Epithelial cell of esophagus (primary cell): ENCODE results near the gene TNP2.

Experiments used
- DNase-seq: peaks from one replicate; pipeline ENCODE4 v3.0.0; 2010; ENCODE audit warnings: low read depth
- H3K4me3 ChIP-seq: 2 replicates; pipeline ENCODE4 v1.5.1; 2011; ENCODE audit warnings: mild to moderate bottlenecking, low read length, control low read depth
- TF ChIP-seq, protein P1 (sequence below): IDR thresholded peaks from 2 replicates; pipeline ENCODE4 v1.5.1; 2011; ENCODE audit warnings: low read depth, mild to moderate bottlenecking, low read length, control low read depth, inconsistent platforms; ENCODE audit not compliant: insufficient read depth; ENCODE audit errors: missing control alignments

TNP2 gene

DNA sequence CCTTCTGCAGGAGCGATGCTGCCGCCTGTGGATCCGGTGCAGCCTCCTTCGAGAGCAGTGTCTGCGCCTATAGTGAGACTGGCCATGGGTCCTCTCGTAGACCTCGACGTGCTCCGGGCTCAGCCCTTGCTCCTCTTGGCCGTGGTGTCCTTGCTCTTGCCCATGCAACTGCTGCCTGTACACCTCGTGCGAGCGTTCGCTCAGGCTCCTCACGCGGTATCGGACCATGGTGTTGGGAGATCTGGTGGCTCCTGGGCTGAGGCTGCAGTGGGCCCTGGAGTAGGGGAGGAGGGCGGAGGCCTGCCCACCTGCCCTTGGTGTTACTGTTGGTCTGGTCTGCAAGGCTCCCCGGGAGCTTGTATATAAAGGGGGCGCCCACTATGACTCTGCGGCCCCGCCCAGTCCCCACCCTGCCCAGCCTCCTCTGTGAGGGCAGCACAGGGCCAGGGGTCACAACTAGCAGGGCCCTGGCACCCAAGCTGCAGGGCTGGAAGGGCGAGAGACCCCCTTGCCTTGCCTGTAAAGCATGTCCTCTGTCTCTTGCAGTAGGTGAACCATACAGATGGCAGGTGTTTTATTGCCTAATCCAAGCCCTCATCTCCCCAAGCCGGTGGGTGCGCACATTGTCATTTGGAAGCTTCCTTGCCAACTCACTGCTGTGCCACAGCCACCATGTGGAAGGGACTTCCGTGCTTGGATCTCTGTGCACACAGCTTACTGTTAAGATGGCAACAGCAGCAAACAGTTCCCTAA lies 7.2 kb upstream of the TNP2 start, which contains the start of gene PRM2:
TSS of gene PRM2 (minus strand) at position 338 of the 753 bp plus-strand sequence. CDS start at position 228, 110 bp downstream.
- DNase-seq: no peak
- TF ChIP-seq, protein P1, sequence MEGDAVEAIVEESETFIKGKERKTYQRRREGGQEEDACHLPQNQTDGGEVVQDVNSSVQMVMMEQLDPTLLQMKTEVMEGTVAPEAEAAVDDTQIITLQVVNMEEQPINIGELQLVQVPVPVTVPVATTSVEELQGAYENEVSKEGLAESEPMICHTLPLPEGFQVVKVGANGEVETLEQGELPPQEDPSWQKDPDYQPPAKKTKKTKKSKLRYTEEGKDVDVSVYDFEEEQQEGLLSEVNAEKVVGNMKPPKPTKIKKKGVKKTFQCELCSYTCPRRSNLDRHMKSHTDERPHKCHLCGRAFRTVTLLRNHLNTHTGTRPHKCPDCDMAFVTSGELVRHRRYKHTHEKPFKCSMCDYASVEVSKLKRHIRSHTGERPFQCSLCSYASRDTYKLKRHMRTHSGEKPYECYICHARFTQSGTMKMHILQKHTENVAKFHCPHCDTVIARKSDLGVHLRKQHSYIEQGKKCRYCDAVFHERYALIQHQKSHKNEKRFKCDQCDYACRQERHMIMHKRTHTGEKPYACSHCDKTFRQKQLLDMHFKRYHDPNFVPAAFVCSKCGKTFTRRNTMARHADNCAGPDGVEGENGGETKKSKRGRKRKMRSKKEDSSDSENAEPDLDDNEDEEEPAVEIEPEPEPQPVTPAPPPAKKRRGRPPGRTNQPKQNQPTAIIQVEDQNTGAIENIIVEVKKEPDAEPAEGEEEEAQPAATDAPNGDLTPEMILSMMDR: no peak
- no peak within 1 kb of the TSS for H3K4me3 ChIP-seq

DNA sequence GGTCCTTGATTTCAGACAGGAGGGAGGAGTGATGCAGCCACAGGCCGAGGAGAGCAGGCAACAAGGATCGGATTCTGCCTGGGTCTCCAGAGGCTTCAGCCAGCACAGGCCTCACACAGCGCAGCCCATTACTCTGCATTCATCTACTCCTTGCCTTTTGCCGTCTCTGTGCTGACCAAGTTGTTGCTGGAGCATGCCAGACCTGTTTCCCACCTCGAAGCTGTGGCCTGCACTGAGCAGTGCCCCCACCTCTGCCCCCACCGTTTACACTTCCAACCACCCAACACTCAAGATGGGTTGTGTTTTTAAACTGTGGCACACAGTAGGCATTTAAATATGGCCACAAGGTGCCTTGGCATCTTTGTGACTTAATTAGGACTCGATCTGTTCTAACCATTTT lies 5.8 kb upstream of the TNP2 start:
- H3K4me3 ChIP-seq: no peak overlapping the region
- TF ChIP-seq, protein P1: no peak
- DNase-seq: no peak

DNA sequence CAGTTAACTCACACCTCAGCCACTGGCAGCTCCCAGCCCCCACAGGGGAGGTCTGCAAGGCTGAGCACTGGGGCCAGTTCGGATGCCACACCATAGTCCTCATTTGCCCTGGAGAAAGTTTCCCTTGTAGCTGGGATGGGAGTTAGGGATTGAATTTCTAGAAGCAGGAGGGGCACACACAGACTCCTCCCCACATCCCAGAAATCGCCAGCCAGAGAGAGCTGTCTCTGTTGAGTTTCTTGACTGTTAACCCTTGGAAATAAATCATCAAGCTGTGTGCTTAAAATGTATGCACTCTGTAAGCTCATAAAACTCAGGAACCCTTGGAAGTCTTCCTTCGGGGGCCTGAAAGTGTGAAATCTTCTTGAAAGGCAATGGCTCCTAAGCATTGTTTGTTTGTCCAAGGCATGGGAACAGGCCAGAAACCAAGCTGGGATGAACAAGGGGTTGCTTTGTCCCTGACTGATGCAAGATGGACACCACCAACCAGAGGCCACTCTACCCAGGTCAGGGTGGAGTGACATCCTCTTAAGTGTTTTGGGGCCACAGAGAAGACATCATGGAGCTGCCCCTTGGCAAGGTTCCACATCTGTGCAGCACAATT lies 4.7 kb upstream of the TNP2 start:
- DNase-seq: no peak
- TF ChIP-seq, protein P1: no peak
- H3K4me3 ChIP-seq: no peak overlapping the region

DNA sequence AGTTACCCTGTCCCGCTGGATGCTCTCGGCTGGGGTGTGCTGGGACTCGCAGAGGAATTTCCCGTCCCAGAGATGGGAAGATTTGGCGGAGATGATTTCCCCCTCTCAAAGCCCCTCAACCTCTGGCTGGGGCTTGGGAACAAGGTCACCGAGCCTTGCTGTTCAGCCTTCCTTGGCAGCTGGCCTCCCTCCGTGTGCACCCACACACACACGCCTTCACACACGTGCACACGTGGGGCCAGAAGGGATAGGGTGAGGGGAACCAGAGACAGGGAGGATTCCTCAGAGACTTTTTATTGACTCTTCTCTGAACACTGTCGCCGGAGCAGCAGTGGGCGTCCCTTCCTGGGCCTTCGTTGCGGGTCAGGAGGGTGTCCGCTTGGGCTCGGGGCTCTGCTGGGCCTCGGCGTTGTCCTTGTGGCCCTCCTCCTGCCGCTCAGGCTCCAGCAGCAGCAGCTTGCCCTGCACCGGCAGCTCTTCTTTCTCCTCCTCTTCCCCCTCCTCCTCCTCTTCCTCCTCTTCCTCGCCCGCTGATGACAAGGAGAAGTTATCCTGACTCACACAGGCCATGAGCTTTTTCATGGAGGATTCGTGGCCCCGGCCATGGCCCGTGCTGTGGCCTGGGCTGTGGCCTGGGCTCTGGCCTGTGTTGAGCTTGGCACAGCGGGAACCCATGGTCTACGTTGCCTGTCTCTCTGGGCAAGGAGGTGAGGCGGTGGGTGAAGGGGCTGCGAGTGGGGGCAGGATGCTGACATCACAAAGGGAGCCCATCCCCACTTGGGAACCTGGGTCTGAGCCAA lies 4.0 kb upstream of the TNP2 start, which contains the start of gene PRM3:
TSS of gene PRM3 (minus strand) at position 709 of the 800 bp plus-strand sequence. CDS start at position 675, 34 bp downstream.
- TF ChIP-seq, protein P1: no peak
- no peak for DNase-seq
- no peak within 1 kb of the TSS for H3K4me3 ChIP-seq

DNA sequence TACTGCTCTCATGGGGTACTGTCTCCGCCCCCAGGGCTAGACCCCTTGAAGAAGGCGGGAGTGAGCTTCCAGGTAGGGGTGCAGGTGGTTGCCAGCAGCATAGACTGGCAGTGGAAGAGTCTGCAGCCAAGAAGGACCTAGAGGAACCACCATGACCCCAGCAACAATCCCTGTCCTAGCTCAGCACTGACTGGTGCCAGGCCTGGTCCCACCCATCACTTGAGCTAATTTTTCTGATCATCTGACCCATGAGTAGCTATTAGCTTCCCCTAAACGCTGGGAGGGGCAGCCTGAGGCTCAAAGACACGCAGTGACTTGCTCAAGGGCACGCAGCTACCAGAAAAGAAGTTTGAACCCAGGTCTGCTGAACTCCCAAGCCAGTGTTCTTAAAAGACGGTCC lies 3.4 kb upstream of the TNP2 start:
- DNase-seq: peak; percentile 47
- TF ChIP-seq, protein P1: no peak
- H3K4me3 ChIP-seq: no peak overlapping the region

DNA sequence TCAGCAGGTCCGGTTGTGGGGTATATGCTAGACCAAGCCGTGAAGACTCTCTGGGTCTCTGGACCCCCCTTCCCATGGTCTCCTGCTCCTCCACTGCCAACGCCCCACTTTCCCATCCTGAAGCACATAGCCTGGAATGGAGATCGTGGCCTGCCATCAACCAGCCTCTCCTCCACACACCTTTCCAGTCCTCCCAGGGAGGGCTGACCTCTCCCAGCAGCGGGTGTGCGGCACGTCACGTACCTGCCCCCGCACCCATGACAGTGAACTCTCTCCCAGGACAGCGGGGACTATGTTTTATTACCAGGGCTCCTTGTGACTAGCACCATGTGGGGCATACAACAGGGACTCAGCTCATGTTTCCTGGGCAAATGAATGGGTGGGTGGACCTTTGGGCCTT lies 2.5 kb upstream of the TNP2 start:
- no peak overlapping the region for H3K4me3 ChIP-seq
- DNase-seq: no peak
- TF ChIP-seq, protein P1: no peak
